Measurements from ENCODE around the gene ADAM12.

The ADAM12 gene

DNA sequence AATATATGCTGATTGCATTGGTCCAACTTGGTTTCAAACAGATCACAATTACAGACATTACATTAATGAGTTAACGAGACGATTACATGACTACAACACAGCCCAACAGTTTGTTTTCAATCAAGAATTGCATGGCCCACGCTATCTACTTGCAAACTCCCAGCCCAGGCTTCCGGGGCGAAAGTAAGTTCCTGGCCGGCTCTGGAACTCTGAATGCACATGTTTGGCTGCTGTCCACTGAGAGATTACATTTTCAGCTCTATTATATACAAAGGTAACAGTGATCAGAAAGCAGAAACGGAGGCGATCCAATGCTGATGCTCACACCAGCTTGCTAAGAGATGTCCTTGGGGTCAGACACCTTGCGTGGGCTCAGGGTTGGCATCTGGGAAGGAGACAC lies 285.6 kb downstream of the ADAM12 start:
- DNase-seq, result no peak

DNA sequence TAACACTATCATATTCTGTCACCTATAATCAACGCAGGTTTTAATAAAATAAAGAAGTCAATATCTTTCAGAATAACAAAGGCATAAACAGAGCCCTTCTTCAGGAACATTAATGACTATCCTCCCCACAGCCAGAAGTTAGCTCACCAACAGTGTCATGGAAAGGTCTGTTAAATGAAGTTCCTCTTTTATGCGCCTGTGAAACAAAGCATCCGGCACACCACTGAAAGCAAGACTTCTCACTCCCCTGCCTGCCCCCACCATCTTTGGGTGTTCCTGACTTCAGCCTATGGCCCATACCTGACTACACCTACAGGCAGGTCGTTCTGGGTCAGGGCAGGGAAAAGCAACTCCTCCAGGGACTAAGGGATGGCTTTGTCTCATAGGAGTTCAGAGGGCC lies 286.5 kb downstream of the ADAM12 start:
- no peak for DNase-seq

DNA sequence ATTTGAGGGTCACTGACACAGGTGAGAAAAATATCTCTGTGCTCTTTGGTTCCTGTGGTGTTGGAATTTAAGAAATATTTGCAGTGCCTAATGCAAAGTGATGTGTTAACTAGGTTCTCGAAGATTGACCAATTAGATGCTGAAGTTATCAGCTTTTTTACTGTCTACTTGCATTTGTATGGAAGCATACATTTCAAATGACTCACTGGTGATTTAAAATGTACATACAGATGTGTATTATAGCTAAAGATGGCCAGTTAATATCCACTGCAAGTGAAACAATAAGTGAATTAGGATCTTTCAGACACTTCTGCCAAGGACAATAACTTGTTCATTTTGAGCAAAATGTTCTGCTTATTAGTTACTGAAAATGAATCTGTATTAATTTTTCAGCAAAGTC lies 287.0 kb downstream of the ADAM12 start:
- DNase-seq, result no peak

DNA sequence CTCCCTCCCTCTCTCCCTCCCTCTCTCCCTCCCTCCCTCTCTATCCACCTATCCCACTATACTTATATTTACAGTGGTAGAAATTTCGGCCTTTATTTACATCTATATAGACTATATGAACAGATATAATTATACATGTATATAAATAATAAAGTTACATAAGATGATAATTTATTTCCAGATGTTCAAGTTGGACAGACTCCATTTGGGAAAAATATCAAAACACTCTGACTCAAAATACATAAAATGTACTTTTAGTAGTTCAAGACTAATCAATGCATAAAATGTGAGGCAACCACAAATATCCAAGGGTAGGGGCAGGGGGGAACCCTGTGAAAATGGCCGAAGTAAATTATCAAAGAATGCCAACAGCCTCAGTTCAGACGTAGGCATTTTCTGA lies 288.9 kb downstream of the ADAM12 start:
- no peak for DNase-seq

DNA sequence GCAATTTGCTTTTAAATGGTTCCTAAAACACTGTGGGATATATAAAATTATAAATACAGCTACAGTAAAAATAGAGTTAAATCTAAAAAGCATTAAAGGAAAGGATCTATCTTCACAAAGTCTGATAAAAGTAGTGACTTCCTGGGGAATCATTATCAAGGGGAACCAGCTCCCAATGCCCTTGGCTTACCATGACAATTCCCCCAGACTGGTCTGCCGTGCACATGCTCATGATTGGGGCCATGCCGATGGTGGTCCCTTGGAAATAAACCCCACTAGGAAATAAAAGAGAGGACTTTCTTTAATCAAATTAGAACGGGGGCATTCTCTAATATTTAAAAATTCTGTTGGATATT lies 290.1 kb downstream of the ADAM12 start:
- no peak for DNase-seq

DNA sequence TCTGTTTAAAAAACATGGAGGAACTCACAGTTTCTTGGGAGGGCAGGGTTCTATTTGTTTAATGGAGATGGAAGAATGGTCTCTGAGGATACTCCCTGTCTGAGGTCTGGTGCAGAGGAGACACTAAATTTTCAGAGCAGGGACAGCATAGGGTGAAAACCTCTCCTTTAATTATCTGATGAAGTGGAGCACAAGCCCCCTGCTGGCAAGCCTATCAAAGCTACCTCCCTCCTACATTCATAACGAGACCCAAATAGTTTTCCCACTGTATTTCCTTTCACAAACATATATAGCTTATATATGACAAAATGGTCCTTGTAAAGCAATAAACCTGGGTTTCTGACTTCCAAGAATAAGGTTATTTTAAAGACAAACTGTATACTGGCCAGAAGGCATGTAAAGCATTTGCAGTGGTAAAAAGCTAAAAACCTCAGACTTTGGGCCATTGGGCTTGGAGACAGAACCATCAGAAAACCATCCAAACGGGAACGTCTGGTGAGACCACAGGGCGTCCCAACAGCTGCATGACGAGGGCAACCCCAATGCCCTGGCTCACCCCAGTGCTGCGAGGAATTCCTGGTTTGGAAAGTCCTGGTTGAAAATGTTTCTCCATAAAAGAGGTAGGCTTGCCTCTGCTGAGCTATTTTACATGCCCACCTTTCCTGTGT lies 290.6 kb downstream of the ADAM12 start:
- DNase-seq, result no peak

DNA sequence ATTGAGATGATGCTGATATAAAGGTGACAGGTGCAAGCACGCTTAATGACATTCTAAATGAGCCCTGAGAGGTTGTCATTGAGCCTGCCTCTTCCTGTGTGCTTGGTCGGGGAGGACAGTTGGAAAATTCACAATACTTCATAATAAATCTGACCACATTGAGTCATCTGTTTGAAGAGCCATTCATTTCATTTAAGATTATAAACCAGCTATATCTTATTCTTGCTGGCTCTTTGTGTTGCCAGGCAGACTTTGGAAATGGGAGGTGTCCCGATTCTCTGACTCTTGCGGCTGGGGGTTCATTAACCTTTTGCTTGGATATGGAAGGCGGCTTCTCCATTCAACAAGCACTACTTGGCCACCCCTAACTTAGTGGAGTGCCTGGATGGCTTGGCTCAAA lies 293.7 kb downstream of the ADAM12 start:
- no peak for DNase-seq

DNA sequence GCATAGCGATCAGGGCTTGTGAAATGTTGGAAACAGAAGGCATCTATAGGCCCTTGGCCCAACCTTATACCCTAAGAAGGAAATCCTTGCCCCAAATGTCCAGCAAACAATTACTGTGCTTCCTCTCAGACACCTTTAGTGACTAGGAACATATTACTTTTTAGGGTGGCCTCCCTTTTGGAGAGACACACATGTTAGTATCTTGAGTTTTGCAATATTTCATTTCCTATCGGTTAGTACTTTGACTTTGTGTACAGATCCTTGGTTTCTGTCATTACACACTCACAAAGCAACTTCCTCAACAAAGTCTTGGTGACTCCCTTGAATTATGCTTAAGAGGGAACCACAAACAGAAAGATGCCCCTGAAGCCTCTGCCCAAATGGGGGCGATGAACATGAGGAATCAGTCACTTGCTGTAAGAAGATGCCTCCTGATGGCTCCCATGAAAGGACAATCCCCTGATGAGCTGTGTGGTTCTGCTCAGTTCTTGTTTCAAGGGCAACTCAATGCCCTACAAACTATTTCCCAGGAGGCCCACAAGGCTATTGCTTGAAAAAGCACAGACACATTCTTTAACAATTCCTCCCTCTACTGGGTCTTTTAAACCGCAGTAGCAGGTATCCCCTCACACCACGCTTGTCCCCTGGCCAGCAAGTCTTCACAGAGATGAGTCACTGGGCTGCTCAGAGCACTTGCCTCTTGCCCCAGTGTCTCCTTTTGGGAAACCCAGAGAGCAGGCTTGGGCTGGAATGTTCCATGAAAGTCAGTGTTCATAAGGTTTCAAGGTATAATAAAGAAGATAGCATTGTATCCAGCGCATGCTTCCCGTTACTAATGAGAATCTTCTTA lies 295.7 kb downstream of the ADAM12 start:
- DNase-seq, result no peak

DNA sequence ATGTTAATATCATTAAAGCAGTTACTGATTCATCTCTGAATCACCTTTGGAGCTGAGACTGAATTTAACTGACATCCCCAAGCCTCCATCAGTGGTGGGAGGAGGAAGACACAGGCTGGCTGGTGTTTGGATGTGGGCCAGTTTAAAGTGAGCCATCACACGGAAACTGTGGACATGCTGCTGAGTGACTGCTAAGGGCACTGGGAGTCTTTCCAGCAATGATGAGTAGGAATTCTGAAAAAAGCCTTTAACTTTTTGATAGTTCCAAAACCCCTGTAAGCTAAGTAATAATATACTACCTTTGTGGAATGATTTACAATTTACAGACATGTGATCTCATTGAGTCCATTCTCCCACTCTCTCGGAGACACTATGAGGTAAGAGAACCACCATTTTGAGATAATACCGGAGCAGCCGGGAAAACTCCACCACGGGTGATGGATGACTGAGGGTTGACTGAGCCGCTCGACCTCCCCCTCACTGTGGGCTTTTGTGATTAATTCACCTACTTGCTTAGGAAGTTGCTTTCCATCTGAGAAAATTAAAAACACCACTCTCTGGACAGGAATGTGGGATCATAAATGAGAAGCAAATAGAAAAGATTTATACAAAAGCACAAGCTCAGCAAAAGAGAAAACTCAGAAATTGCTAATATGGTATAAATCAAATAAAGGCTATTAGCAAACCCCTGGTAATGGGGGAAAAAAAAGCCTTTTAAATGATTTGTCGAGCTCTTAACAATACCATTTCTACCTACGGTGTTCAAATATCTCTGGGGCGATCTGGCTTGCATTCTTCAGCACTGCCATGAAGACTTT lies 297.2 kb downstream of the ADAM12 start:
- no peak for DNase-seq

DNA sequence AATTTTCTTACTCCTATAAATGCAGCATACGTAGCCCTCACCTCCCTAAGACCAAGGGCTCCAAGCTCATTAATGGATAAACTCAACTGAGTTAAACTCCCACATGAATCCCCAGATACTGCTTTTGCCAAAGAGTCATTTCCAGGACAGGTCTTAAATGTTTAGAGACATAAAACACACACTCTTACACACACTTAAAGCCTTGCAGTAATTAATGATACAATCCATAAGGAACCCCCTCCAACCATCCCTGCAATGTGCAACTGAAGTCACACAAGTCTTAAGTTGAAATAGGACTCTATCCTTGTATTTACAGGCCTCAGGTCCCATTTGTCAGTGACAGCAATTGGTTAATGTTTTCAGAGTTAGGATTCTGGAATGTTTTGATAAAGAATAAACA lies 297.8 kb downstream of the ADAM12 start:
- no peak for DNase-seq

DNA sequence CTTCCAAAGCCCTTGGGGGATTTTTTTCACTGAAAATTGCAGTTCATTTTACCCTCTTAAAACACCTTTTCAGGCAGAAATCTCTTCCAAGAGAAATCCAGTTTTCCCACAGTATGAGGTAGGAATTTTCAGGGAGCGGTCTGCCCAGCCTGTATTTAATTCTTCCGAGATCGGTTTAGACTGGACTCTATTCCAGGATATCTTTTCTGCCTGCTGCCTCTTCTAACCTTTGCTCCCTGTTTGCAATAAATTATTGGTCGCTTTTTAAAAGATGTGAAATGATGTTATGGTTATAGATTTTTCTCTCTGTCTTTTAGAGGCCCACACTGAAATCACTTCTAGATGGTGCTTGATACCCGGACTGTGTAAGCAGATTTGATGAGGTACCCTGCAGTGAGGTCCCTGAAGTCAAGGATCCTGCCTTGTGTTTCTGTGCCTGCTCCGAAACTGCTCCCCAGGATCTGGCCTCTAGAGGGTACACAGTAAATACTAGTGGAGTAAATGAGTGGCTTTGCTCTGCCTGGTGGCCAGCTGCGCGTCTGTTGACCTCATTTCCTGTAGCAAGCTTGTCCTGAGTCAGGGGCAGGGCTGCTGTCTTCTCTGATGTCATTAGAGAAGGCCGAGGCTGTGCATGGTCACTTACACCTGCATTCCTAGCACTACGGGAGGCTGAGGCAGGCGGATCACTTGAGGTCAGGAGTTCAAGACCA lies 300.3 kb downstream of the ADAM12 start:
- no peak for DNase-seq

DNA sequence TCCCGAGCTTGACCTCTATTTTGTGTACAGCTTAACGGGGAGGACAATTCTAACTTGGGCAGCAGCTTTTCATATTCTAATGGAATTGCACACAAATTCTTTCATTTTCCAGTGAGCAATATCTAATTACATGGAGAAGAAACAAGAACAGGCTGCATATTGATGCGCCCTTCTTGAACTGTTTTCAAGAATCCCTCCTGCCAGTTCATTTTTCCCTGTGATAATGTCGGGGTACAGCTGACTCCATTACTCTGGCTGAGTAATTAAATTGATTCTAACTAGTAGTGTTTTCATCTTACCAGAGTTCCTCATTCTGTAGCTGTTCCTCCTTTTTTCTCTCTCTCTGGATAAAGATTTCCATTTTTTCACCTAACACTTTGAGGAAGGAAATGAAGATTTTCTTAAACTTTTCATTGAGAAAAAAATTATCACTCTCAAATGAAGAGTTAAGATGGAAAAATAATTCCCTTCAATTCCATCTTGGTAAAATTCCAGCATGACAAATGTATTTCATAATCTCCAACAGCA lies 301.1 kb downstream of the ADAM12 start:
- no peak for DNase-seq

DNA sequence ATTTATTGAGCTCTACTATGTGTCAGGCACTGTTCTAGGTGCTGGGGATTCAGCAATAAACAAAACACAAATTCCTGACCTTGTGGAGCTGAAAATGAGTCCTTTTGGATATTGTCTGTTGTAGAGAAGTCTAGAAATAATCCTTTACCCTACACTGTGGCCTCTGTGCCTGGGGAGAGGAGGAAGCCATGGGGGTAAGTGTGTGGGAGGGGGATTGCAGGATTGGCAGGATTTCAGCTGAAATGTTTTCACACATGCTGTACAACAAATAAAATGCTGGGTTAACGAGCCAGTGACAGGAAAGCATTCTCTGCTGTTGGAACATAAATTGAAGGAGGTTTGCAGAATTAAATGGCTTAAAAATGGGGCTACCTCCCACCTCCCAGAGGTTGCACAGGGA lies 302.5 kb downstream of the ADAM12 start:
- no peak for DNase-seq

DNA sequence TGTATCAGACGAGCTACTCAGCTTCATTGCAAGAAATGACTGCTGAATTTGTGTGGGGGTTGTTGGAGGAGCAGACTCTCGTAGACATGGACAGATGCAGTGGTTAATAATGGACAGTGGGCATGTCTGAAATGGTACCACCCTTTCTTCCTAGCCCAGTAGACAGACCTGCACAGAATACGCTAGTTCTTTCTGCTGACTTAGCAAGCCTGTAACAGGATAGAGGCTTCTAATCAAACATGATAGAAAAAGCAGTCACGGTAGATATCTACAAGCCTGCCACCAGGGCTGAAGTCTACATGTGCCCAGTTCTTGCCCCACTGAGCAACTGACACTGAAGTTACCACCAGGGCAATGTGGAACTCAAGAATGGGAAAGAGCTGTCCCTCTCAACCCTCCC lies 303.9 kb downstream of the ADAM12 start:
- DNase-seq, result no peak

DNA sequence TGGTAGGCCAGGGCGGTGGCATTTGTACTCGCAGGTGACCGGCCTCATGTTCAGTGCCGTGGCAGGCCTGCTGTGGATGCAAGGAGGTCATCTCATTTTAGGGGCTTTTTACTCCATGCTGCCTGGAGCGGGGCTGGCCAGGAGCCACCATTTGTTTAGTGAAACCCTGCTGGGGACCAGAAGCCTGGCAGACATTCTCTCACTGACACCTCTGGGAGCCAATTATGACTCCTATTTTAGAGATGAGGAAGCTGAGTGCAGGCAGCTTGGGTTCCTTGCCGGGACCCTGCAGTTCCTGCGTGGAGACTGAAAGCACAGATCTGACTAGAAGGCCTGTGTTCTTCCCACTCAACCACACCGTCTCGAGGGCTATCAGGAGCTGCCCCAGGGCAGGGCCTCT lies 305.3 kb downstream of the ADAM12 start:
- DNase-seq, result no peak

DNA sequence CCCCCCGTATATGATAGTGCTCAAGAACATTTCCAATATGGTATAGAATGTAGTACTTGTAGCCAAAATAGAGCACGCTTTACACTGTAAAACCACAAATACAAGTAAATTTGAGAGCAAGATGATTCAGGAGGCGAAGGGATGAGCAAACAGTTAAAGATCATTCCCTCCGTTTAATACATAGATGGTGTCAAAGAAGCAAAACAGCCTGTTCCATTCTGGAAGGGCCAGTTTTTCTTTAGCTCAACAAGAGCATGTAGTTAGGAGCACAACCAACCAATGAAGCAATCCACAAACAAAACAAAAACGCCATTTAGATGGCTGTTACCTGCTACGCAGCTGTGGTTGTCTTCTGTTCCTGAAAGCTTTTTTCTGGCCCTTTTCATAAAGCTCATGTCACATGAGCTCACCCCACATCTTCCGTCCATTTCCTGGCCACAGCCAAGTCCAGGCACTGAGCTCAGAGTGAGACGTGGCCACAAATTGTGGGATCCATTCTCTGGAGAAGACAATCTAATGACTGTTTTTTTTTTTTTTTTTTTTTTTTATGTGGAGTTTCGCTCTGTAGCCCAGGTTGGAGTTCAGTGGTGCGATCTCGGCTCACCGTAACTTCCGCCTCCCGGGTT lies 306.3 kb downstream of the ADAM12 start:
- DNase-seq, result no peak

DNA sequence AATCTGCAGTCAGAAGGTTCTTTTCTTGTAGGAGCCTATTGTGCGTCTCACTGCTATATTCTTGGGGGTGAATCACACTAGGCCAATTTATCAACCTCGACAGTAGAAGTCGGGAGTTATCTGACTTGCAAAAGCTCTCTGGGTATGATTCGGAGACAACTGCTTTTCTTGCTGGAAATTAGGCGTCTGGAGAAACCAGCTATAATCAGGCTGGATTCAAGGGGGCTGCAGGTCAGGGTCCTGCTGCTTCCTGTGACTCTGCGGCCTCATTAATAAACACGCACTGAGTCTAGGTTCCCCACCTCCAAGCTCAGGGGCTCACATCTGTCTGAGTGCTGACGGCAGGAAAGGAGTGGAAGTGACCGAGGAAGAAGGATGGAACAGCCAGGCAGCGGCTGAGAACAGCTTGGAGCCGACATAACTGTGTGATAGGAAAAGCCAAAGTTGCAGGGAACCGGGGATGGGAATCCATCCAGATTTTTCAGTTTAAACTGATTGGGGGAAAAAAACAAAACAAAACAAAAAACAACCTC lies 307.3 kb downstream of the ADAM12 start:
- no peak for DNase-seq

DNA sequence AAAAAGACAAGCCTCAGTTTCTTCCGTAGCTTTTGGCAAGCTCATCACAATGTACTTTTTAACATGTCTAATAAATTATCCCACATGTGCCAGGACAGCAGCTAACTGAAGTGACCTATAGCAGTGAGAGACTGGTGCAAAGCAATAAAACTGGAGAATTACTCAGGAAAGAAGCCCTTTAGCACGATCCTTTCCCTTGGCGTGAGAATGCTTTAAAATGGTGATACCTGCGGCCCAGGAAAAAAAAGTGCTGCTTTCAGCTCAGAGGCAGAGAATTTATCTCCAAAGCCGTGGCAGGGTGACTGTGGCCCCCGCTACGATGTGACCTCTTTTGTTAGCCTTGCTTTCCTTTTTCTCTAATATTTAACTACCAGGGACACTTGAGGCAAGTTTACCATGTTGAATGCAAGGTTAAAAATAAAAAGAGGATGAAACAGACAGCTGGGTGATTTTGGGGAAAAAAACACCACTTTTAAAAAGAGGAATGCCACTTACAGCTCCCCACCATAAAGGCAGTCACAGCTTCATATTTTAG lies 307.9 kb downstream of the ADAM12 start:
- no peak for DNase-seq

DNA sequence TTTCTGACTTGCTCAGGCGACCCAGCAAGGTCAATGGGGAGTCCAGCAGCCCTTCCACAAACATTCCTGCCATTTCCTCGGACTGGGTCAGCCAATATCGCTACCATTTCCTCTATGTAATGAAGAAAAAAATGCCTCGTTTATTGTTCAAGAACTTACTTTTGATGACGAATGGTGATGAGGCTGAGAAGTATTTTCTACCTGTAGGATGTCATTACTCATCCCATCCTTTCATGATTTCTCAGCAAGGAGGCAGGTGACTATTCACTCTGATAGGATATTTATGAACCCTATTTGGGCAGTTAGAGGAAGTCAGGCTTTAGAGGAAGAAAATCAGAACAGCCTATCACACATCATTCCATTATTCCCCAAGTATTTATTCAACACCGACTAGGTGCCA lies 313.3 kb downstream of the ADAM12 start:
- DNase-seq, result no peak

DNA sequence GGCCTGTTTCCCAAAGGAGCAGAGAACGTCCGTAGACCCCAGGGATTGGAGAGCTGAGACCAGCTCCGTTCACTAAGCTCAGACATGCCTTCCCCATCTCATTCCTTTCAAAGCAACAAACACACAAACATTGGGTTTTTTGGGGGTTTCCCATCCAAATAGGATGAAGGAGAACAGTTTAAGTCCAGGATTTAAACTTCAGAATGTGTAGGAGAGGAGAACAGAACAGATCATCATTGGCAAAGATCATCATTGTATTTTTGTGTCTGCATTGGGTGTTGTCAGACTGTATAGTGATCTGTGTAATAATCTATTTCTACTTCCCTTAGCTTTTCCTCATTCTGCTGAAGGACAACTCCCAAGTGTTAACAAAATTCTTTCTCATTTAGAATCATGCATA lies 314.0 kb downstream of the ADAM12 start:
- no peak for DNase-seq

DNA sequence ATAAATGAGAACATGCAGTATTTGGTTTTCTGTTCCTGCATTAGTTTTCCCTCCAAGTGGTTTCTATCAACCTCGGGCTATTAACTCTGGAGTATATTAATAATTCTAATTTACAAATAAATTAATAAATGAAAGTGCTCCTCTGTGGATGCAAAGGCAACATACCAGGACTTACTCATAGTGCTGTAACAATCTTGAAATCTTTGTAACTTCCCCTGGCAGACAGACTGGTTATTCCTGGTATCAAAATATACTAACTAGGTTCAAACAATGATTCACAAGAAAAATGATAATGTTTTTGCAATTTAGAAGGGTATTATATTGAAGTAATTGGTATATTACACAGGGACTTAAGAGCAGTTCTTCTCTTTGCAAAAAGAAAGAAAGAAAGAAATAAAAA lies 314.7 kb downstream of the ADAM12 start:
- no peak for DNase-seq

DNA sequence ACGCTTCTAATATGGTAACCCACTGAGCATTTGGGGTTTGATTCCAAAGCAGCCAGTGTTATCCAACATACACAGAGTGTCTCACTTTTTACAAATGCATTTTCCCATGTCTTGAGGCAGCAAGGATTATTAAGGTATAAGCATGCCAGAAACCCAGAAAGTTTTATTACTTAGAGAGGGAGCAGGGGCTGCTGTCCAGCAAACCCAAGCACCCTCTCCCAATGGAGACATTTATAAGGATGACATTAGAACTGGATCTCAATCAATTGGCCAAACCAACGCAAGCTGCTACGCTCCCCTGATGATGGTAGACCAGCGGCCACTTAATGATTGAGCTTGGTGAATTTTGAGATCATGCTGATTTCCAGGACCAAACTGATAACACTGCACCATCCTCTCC lies 315.7 kb downstream of the ADAM12 start:
- DNase-seq, result no peak
